HG03469 (cell line): ENCODE results near the gene OMA1.
A peak's percentile ranks its signal among the peaks of the same experiment; 100 is the strongest.
"Not testable (repeated sequence)": the region's sequence is repeated elsewhere in the genome, so short reads cannot be mapped to it uniquely, and the experiment has no call there.

ENCODE experiments used
- ATAC-seq: cut with Tn5 transposase; IDR thresholded peaks from one replicate; pipeline ENCODE4 v1.9.1; 2021; ENCODE audit warnings: mild to moderate bottlenecking, moderate library complexity, moderate number of reproducible peaks; ENCODE audit not compliant: unreplicated experiment

The OMA1 gene

GRCh38 chr1:58531842-58532241, 14.7 kb downstream of the OMA1 start:
- not testable (repeated sequence) for ATAC-seq

GRCh38 chr1:58529284-58529683, 17.2 kb downstream of the OMA1 start:
- no peak for ATAC-seq

DNA sequence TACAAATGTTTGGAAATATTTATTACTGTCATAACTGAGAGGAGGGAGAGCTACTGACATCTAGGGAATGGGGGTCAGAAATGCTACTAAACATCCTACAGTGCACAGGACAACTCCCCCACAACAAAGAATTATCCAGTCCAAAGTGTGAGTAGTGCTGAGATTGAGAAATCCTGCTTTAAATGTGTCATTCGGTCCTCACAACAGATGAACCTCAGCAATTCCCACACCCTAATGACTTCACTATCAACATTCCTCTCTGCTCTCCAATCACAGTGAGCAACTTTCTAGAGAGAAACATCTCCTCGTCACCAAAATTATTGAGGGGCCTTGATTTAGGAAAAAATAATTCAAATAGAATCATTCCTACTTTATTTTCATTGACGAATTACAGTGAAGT, 18.0 kb downstream of the OMA1 start:
- no peak for ATAC-seq

DNA sequence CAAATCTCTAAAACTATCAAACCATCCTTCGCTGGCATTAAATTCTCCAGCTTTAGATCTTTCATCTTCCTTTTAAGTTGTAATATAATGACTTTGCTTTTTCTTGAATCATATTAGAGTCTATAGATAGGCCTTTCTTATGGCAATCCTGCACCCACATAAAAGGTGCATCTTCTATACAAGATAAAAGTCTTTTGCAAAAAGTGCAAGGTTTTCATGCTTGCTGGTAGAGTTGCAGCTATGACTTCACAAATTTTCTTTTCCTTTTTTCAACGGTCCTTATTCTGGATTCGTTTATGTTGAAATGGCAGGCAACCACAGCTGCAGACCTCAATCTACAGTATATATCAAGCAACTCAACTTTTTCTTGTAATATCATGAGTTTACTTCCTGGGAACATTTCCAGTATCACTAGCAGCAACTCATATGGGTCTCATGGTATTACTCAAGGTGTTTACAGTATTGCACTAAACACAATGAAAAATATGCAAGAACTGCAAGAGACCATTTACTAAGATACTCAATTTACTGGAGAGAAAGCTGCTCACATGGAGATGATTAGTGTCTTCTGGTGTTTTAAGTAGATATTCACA, 22.1 kb downstream of the OMA1 start:
- no peak for ATAC-seq

- peak; percentile 46 for ATAC-seq
These were observed 30.6 kb downstream of the OMA1 start for GRCh38 chr1:58515794-58516401.

DNA sequence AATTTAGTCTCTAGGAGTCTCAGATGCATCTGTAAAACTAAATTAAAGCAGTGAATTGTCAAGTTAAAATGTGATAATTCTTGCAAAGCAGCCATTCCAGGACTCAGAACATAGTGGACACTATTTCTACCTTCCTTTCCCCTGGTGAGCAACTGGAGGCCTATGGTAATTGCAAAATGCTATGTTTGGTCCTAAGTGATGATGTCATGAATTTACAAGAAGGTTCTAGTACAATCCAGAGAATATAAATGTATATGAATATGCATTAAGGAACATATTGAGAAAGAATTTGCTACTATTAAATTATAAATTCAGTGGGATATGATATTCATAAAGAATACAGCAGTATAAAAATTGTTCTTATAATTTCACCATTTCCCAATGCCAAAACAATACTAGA, 32.6 kb downstream of the OMA1 start:
- no peak for ATAC-seq

DNA sequence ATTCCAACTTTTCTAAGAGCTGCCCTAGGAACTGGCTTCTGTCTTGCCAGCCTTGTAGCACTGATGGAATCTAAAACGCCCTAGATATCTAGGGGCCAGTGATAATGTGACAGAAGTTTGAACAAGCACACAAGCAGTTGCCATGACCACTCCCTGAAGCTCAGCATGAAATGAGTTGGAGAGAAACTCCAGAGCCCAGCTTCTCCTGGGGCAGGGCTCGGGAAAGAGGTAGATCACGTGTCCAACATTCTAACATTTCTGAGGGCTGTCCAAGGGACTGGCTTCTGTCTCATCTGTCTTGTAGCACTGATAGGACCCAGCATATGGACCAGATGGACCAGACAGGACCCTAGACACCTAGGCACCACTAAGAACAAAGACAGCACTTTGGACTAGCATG, 37.9 kb downstream of the OMA1 start:
- no peak for ATAC-seq

GRCh38 chr1:58505286-58505685, 41.2 kb downstream of the OMA1 start:
- no peak for ATAC-seq

DNA sequence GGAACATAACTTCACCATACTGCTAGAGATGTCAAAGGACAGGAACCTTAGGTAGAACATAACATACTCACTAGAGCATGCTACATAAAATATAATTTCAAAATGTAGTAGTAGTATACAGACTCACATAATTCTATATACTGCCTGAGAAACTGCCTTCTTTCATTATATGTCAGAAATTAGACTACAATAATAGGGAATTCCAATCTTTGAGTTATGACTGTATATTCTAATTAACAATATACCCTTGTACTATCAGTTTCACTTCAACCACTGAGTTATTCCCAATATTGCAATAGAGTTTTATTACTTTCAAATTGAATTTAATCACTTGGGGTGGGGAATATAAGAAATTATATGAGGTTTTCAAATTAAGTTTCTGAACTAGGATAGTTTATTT, 44.0 kb downstream of the OMA1 start:
- ATAC-seq = no peak

DNA sequence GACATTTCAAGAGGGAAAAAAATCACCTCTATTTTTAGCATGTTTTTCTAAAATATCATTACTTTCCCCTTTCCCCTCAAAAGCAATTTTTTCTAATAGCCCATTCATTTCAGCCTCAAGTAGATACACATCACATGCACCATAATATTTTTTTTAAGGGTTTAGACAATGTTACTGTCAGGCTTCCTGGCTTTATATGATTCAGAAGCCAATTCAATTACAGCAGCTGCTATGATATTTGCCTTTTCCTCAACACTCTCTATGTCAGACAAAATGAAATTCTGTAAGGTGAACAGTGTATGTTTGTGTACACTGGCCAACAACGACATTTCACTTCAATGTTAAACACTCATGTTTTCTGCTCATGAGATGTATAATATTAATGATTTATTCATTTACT, 46.5 kb downstream of the OMA1 start:
- no peak for ATAC-seq

- no peak for ATAC-seq
These were observed 49.0 kb downstream of the OMA1 start for GRCh38 chr1:58497499-58497898.

DNA sequence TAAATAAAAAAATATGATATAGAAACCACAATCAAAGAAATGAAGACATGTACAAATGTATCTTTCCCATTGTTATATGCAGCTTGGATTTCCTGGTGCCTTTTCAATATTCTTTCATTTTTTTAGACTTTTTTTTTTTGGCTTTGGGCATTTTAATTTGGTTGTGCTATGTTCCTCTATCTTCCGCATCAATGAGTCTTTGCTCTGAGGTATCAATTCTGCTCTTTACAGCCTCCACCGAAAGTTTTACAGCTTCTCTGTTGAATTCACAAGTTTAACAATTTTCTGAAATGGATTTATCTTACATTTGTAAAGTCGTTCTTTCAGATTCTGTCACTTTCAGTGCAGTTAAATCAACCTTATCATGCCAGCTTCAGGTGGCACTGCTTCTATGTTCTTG, 50.5 kb downstream of the OMA1 start:
- no peak for ATAC-seq

DNA sequence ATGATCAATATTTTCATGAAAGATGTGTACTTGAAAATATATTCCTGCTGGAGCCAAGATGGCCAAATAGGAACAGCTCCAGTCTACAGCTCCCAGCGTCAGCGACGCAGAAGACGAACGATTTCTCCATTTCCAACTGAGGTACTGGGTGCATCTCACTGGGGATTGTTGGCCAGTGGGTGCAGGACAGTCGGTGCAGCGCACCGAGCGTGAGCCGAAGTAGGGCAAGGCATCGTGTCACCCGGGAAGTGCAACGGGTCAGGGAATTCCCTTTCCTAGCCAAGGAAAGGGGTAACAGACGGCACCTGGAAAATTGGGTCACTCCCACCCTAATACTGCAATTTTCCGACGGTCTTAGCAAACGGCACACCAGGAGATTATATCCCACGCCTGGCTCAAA, 57.6 kb downstream of the OMA1 start:
- not testable (repeated sequence) for ATAC-seq

DNA sequence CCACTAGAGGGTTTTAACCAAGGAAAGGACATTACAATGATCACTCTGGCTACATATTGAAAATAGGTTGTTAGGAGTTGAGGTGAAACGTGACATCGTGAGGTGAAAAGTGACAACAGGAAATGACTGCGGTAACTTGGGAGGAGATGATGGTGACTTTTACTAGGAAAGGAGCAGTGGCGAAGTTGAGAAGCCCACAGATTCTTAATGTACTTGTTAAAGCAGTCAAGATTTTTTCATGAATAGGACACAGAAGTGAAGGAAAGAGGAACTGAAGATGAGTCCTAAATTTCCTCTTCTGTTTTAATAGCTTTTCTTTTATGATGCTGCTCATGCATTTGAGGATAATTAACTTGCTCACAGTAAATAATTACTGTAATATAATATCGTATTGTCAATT, 59.5 kb downstream of the OMA1 start:
- ATAC-seq = no peak

DNA sequence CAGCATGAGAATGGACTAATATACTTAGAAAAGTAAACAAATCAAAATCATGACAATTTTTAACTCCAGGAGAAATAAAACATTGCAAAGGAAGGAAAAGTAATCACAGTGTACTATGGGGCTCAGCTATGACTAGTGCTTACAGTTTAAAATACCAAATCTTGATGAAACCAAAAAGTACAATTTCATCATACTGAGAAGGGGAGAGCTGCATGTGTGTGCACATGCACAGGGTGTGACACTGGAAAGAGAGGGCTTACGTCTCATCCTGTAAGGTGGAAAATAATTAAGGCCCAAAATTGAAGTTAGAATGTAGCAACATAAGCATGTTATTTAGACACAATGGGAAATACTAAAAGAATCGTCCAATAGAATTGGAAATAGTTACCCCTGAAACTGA, 64.6 kb downstream of the OMA1 start:
- no peak for ATAC-seq

DNA sequence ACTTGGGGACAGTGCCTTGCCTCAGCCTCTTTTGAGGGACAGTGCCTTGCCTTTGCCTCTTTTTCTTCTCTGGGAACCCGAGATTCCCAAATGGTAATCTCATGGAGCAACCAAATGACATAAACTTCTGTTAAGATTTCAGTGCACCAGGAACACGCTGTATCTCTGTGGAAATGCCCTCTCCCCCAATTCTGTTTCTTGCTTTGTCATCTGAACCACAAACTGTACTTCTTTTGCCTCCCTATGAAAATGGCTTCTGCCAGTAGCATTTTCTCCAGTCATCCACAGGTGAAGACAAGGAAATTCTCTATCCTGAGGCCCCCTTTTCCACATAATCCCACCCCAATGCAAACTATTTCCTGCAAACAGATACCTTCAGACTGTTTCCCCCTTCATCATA, 66.3 kb downstream of the OMA1 start:
- ATAC-seq = no peak

DNA sequence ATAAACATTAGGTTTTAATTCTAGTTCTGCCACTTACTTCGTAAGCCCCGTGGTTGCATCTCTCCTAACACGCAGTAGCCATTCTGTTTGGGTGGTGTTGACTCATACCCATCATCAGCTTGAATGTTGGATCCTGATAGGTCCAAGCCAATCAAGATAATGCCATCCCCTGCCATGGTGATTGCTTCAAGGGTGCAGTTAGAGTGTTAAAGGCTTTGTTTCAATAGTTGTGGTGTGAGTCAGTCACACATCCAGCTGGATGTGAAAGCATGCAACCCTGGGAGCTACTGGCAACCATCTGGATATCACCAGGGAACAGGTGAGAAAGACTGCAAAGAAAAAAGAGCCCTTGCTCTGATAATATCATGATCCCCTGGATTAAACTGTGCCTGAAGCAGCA, 69.1 kb downstream of the OMA1 start:
- ATAC-seq = no peak

DNA sequence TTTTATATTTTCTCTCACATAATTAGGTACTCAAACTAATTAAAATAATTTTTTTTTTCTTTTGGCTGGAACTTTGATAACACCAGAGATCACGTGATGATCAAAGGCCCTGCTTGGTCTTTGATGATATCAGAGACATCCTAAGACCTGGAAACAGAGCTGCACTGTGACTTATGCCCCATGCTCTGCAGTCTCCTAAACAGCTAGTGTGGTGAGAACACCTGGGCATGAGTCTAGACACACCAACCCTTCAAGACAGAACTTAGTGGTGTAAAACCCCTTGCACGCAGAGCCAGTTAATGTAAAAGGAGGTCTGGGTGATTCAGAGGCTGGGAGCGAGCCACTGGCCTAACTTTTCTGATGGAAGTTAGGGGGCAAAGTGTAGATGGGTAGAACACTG, 70.3 kb downstream of the OMA1 start:
- ATAC-seq = no peak

- ATAC-seq = no peak
These were observed 77.0 kb downstream of the OMA1 start for GRCh38 chr1:58469476-58469875.

DNA sequence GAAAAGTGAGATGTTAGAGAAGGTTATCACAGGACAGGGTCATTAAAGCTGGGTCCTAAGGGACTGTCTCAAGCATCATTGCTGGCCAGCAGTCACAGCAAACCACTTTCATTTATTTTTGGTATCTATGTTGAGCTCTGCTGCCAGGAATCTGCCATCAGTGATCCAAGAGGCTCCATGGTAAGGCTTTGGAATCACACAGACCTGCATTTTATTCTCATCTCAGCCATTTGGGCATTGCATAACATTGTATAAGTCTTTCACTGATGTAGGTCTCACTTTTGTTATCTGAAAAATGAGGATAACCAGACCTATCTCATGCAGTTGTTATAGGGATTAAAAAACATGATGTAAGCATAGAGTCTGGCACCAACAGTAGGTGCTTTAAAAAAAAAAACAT, 77.5 kb downstream of the OMA1 start:
- ATAC-seq = no peak

- ATAC-seq = no peak
These were observed 77.9 kb downstream of the OMA1 start for GRCh38 chr1:58468612-58469011.

GRCh38 chr1:58466630-58467241, 79.8 kb downstream of the OMA1 start:
- no peak for ATAC-seq
